Activated naive CD4-positive, alpha-beta T cell treated with anti-CD3 and anti-CD28 coated beads for 36 hours (primary cell): ENCODE measurements around the gene ALPL. TPM values are rescaled to one million over a fixed set of nuclear protein-coding genes. Genes with fewer than 3 reads are reported as not detected.

ENCODE experiments used
- CTCF ChIA-PET: fragments of 350-600 bp; sonication (Branson Sonifier 250); formaldehyde crosslinking; loops from one replicate; lab custom pipeline; 2021; ENCODE audit warnings: antibody characterized with exemption; lab: Charles Lee
- DNase-seq: peaks from one replicate; pipeline ENCODE4 v3.0.0-alpha.2; 2020
- H3K27ac Mint-ChIP-seq: one replicate; pipeline ENCODE4 v1.8.0; 2021; ENCODE audit warnings: mild to moderate bottlenecking, mixed read lengths
- H3K27me3 Mint-ChIP-seq: one replicate; pipeline ENCODE4 v1.8.0; 2021; ENCODE audit warnings: low read depth, mixed read lengths
- H3K36me3 Mint-ChIP-seq: one replicate; pipeline ENCODE4 v1.8.0; 2021; ENCODE audit warnings: low read depth, mixed read lengths
- H3K4me1 Mint-ChIP-seq: one replicate; pipeline ENCODE4 v1.8.0; 2021; ENCODE audit warnings: low read depth, mixed read lengths
- H3K4me3 Mint-ChIP-seq: one replicate; pipeline ENCODE4 v1.8.0; 2021; ENCODE audit warnings: mild to moderate bottlenecking, moderate library complexity, mixed read lengths
- H3K9me3 Mint-ChIP-seq: one replicate; pipeline ENCODE4 v1.8.0; 2021; ENCODE audit warnings: mixed read lengths
- intact Hi-C: fragments of 100-400 bp; cut with micrococcal nuclease; formaldehyde crosslinking; loops from one replicate; pipeline ENCODE4 v1.15.1; 2023
- total RNA-seq, 2 experiments: library from RNA; stranded (reverse); gene quantifications; one replicate each; pipeline ENCODE4 v1.2.3, GENCODE V29; 2021

Gene ALPL
- total RNA-seq, 2 experiments from 2014 or later: not detected

DNA sequence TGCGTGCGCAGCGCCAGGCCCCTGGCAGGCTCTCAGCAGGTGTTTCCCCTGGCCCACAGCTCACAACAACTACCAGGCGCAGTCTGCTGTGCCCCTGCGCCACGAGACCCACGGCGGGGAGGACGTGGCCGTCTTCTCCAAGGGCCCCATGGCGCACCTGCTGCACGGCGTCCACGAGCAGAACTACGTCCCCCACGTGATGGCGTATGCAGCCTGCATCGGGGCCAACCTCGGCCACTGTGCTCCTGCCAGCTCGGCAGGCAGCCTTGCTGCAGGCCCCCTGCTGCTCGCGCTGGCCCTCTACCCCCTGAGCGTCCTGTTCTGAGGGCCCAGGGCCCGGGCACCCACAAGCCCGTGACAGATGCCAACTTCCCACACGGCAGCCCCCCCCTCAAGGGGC is 68.1 kb downstream of the ALPL start:
- CTCF ChIA-PET: no interaction called here
- Mint-ChIP-seq H3K36me3 (no peaks in the 10 kb centered on the region), H3K9me3 (no peaks in the 10 kb centered on the region), H3K4me1 (no peaks in the 10 kb centered on the region), H3K4me3 (no peak overlapping the region), H3K27ac (no peak overlapping the region), H3K27me3 (no peaks in the 10 kb centered on the region)
- intact Hi-C loops: no loop called here
- DNase-seq: no peak

DNA sequence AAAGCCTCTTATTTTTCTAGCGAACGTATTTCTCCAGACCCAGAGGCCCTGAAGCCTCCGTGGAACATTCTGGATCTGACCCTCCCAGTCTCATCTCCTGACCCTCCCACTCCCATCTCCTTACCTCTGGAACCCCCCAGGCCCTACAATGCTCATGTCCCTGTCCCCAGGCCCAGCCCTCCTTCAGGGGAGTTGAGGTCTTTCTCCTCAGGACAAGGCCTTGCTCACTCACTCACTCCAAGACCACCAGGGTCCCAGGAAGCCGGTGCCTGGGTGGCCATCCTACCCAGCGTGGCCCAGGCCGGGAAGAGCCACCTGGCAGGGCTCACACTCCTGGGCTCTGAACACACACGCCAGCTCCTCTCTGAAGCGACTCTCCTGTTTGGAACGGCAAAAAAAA is 68.7 kb downstream of the ALPL start:
- CTCF ChIA-PET: no interaction called here
- intact Hi-C loops: no loop called here
- H3K4me3 Mint-ChIP-seq: no peak overlapping the region
- DNase-seq: no peak
- H3K27me3 Mint-ChIP-seq: peaks cover 2% of the 10 kb centered on the region
- H3K27ac Mint-ChIP-seq: no peak overlapping the region
- H3K9me3 Mint-ChIP-seq: no peaks in the 10 kb centered on the region
- no peaks in the 10 kb centered on the region for H3K4me1 Mint-ChIP-seq
- H3K36me3 Mint-ChIP-seq: no peaks in the 10 kb centered on the region

- intact Hi-C loops: no loop called here
- Mint-ChIP-seq H3K27me3 (peaks cover 2% of the 10 kb centered on the region), H3K9me3 (no peaks in the 10 kb centered on the region), H3K4me3 (no peak overlapping the region), H3K4me1 (no peaks in the 10 kb centered on the region), H3K27ac (no peak overlapping the region), H3K36me3 (no peaks in the 10 kb centered on the region)
- DNase-seq: no peak
- CTCF ChIA-PET: interaction anchor here (0.5 to 1.2 kb wide), 3 partner anchors 16 to 385 kb away, joined by 3 to 4 read pairs (median 3); no protein-coding TSS in a partner anchor
Observed at GRCh38 chr1:21579791-21580190, 70.6 kb downstream of the ALPL start.

- Mint-ChIP-seq H3K4me3 (no peak overlapping the region), H3K36me3 (no peaks in the 10 kb centered on the region), H3K9me3 (no peaks in the 10 kb centered on the region), H3K27me3 (peaks cover 8% of the 10 kb centered on the region), H3K27ac (no peak overlapping the region), H3K4me1 (no peaks in the 10 kb centered on the region)
- intact Hi-C loops: no loop called here
- no peak for DNase-seq
- CTCF ChIA-PET: no interaction called here
Observed at GRCh38 chr1:21584096-21584495, 74.9 kb downstream of the ALPL start.

DNA sequence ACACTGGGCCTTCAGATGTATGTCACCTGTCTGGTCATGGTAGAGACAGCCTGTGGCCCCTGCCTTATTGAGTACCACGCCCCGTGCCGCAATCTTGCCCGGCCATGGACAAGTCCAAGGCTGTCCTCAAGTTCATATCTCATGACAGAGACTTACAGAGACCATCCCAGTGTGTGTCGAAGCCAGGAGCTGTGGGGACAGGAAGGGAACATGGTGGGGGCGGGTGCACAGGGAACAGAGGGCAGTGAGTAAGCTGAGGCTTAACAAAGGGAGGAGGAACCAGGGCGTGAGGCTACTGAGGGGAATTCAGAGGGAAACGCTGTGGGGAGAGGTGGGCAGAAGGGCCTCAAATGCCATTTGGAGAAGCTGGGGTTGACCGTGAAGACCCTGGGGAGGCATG is 75.8 kb downstream of the ALPL start:
- no peaks in the 10 kb centered on the region for H3K4me1 Mint-ChIP-seq
- H3K27ac Mint-ChIP-seq: no peak overlapping the region
- CTCF ChIA-PET: no interaction called here

GRCh38 chr1:21586222-21586621 is 77.0 kb downstream of the ALPL start:
- H3K27me3 Mint-ChIP-seq: peaks cover 8% of the 10 kb centered on the region
- H3K4me1 Mint-ChIP-seq: peaks cover 4% of the 10 kb centered on the region
- H3K27ac Mint-ChIP-seq: no peak overlapping the region
- intact Hi-C loops: no loop called here
- no peak overlapping the region for H3K4me3 Mint-ChIP-seq
- no peaks in the 10 kb centered on the region for H3K36me3 Mint-ChIP-seq
- CTCF ChIA-PET: interaction anchor here (0.6 kb wide), 1 partner anchor 99 kb away, joined by 4 read pairs; no protein-coding TSS in a partner anchor
- no peak for DNase-seq
- H3K9me3 Mint-ChIP-seq: no peaks in the 10 kb centered on the region

More for the DNA sequence above, 75.8 kb downstream of the ALPL start:
- Mint-ChIP-seq H3K27me3 (peaks cover 8% of the 10 kb centered on the region), H3K4me3 (no peak overlapping the region), H3K9me3 (no peaks in the 10 kb centered on the region), H3K36me3 (no peaks in the 10 kb centered on the region)
- intact Hi-C loops: no loop called here
- no peak for DNase-seq

GRCh38 chr1:21586846-21587601 is 77.8 kb downstream of the ALPL start:
- Mint-ChIP-seq H3K36me3 (no peaks in the 10 kb centered on the region), H3K4me3 (no peak overlapping the region), H3K27me3 (peaks cover 8% of the 10 kb centered on the region), H3K9me3 (no peaks in the 10 kb centered on the region), H3K4me1 (peaks cover 4% of the 10 kb centered on the region), H3K27ac (no peak overlapping the region)
- intact Hi-C loops: no loop called here
- CTCF ChIA-PET: no interaction called here
- no peak for DNase-seq

- no peak overlapping the region for H3K27ac Mint-ChIP-seq
- H3K27me3 Mint-ChIP-seq: peaks cover 8% of the 10 kb centered on the region
- DNase-seq: no peak
- peaks cover 4% of the 10 kb centered on the region for H3K4me1 Mint-ChIP-seq
- no peak overlapping the region for H3K4me3 Mint-ChIP-seq
- no peaks in the 10 kb centered on the region for H3K36me3 Mint-ChIP-seq
- intact Hi-C loops: no loop called here
- no peaks in the 10 kb centered on the region for H3K9me3 Mint-ChIP-seq
- CTCF ChIA-PET: no interaction called here
Observed at GRCh38 chr1:21587602-21587953, 78.4 kb downstream of the ALPL start.

GRCh38 chr1:21589618-21590017 is 80.4 kb downstream of the ALPL start:
- CTCF ChIA-PET: no interaction called here
- no peak overlapping the region for H3K27ac Mint-ChIP-seq
- intact Hi-C loops: no loop called here

DNA sequence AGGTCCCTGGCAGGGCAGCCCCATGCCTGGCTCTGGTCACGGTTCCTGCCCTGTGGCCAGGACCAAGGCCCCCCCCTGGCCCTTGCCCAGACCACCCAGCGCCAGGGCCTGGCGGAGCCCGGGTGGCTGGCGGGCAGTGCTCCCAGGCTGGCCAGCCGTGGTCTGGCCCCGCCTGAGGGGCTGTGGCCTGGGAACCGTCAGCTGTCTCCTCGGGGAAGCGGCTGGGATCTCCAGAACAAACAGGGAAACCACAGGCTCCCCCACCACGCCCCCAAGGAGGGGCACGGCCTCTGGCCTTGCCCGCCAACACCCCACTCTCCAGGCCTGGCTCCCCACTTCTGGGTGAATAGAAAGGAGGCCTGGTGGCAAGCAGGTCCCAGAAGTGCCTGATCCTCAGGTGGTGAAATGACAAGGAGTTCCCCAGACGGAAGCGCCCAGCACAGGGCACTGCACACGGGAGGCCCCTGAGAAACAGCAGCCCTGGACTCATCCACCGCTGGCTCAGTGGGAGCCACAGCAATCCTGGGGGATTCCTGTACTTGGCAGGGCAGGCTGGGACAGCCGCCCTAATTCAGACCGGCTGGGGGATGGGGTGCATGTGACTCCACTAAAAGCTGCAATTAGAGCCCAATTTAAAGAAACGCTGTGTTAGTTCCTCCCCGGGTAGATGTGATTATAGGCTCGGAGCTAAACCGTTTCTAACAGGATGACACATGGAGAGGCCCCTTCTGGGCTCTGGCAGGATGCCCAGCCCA is 81.1 kb downstream of the ALPL start:
- DNase-seq: no peak
- Mint-ChIP-seq H3K4me3 (no peak overlapping the region), H3K9me3 (no peaks in the 10 kb centered on the region), H3K27me3 (peaks cover 6% of the 10 kb centered on the region), H3K36me3 (no peaks in the 10 kb centered on the region), H3K4me1 (peaks cover 4% of the 10 kb centered on the region), H3K27ac (no peak overlapping the region)
- intact Hi-C loops: no loop called here
- CTCF ChIA-PET: no interaction called here

More at GRCh38 chr1:21589618-21590017, 80.4 kb downstream of the ALPL start:
- H3K4me3 Mint-ChIP-seq: no peak overlapping the region
- no peak for DNase-seq
- no peaks in the 10 kb centered on the region for H3K9me3 Mint-ChIP-seq
- H3K36me3 Mint-ChIP-seq: no peaks in the 10 kb centered on the region
- H3K4me1 Mint-ChIP-seq: peaks cover 4% of the 10 kb centered on the region
- peaks cover 6% of the 10 kb centered on the region for H3K27me3 Mint-ChIP-seq

GRCh38 chr1:21590934-21591333 is 81.7 kb downstream of the ALPL start:
- Mint-ChIP-seq H3K27ac (no peak overlapping the region), H3K4me1 (peaks cover 4% of the 10 kb centered on the region), H3K9me3 (no peaks in the 10 kb centered on the region), H3K27me3 (peaks cover 10% of the 10 kb centered on the region), H3K4me3 (no peak overlapping the region), H3K36me3 (no peaks in the 10 kb centered on the region)
- no peak for DNase-seq
- CTCF ChIA-PET: no interaction called here
- intact Hi-C loops: no loop called here

DNA sequence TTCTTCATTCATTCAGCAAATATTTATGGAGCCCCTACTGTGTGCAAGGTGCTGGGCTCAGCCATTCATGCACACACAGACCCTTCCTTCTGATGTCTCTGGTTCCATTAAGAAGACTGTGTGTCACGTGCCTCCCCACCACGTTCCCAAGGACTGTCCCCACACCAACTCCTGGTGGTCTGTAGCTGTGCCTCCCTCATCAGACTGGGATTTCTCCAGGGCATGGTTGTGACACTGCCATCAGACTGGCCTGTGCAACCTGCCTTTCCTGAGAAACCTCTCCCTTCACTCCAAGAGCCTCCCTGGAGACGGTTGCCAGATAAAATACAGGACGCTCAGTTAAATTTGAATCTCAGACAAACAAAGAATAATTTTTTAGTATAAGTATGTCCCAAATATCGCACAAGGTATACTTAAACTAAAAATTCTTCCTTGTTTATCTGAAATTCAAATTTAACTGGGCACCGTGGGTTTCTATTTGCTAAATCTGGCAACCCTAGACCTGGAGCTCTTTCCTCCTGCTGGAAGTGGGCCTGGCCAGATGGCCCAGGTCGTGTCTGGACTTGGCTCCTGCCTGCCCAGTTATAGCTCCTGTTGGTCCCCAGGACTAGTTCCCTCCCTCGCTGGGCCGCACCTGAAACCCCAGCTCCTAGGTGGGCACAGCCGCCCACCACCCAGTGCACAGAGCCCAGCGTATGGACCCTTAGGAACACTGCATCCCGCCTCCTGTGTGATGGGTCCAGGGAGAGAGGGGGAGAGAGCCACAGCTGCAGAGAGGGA is 83.1 kb downstream of the ALPL start:
- Mint-ChIP-seq H3K36me3 (no peaks in the 10 kb centered on the region), H3K4me3 (no peak overlapping the region), H3K4me1 (peaks cover 4% of the 10 kb centered on the region), H3K27me3 (peaks cover 7% of the 10 kb centered on the region), H3K27ac (no peak overlapping the region), H3K9me3 (no peaks in the 10 kb centered on the region)
- CTCF ChIA-PET: no interaction called here
- DNase-seq: no peak
- intact Hi-C loops: no loop called here
